Small intestine (tissue), 7 donors: ENCODE data around the gene EMD. TPM values are rescaled to one million over a fixed set of nuclear protein-coding genes. Genes with fewer than 3 reads are reported as not detected.

ENCODE experiments used
- DNase-seq, 2 donors: peaks; one replicate each; pipeline versions ENCODE4 v3.0.0 to v3.0.0-alpha.2; 2013
- FAIRE-seq: peaks from 2 replicates; lab custom pipeline; 2012; peaks lifted over from hg19 to GRCh38; lab: Jason Lieb, UNC
- H3K27ac ChIP-seq, 3 donors: one replicate each; pipeline ENCODE4 v1.5.1; 2013; ENCODE audit warnings: low read length in 2 of 3, mild to moderate bottlenecking in 2 of 3, control low read depth in 1 of 3, inconsistent platforms in 1 of 3, low read depth in 1 of 3, moderate library complexity in 1 of 3
- H3K27me3 ChIP-seq, 3 donors: one replicate each; pipeline ENCODE4 v1.6.1; 2013; ENCODE audit warnings: low read length in 3 of 3, inconsistent platforms in 1 of 3; ENCODE audit not compliant: control insufficient read depth in 3 of 3, insufficient read depth in 3 of 3
- H3K36me3 ChIP-seq, 3 donors: one replicate each; pipeline ENCODE4 v1.6.1; 2013; ENCODE audit warnings: low read length in 3 of 3, inconsistent platforms in 1 of 3, low read depth in 1 of 3, mild to moderate bottlenecking in 1 of 3, moderate library complexity in 1 of 3; ENCODE audit not compliant: control insufficient read depth in 3 of 3, insufficient read depth in 2 of 3
- H3K4me1 ChIP-seq, 3 donors: one replicate each; pipeline ENCODE4 v1.6.1; 2013; ENCODE audit warnings: low read length in 2 of 3, inconsistent platforms in 1 of 3, low read depth in 1 of 3, mild to moderate bottlenecking in 1 of 3, moderate library complexity in 1 of 3; ENCODE audit not compliant: control insufficient read depth in 3 of 3, insufficient read depth in 2 of 3
- H3K4me3 ChIP-seq, 3 donors: one replicate each; pipeline ENCODE4 v1.5.1; 2013; ENCODE audit warnings: low read length in 3 of 3, control low read depth in 1 of 3, inconsistent platforms in 1 of 3, low read depth in 1 of 3, mild to moderate bottlenecking in 1 of 3, moderate library complexity in 1 of 3
- H3K9me3 ChIP-seq, 2 donors: one replicate each; pipeline ENCODE4 v1.6.1; 2013; ENCODE audit warnings: low read depth in 1 of 2, low read length in 1 of 2; ENCODE audit not compliant: control insufficient read depth in 2 of 2, insufficient read depth in 1 of 2
- WGBS, 3 donors: extraction: QIAGEN DNeasy Blood & Tissue Kit; methylation state at CpG; one replicate each; pipeline ENCODE4 v1.1.7; 2013; 5-methylcytosine and 5-hydroxymethylcytosine counted together
- polyA plus RNA-seq, 4 donors: library from polyadenylated mRNA; stranded (reverse) in 3 of 4; unstranded in 1 of 4; fragments of 200-250 nt in 3 of 4; fragments of 120-200 nt in 1 of 4; gene quantifications; one replicate each; pipeline versions ENCODE4 v1.2.1 to v1.2.3, GENCODE V29; 2013
- donor health status: healthy with polysubstance abuse.
- donor health status: control.
- donor health status: control.
- donor health status: Bipolar disorder and iron deficiency.
- donor health status: healthy.

Gene EMD
- polyA plus RNA-seq, 4 donors, result 37.6 to 82.3 (median 55.6) TPM

- DNase-seq, result no peak
- peaks cover 0 to 11% (median 0%) of the 10 kb centered on the region in 3 donors for H3K4me1 ChIP-seq
- FAIRE-seq, result no peak
- WGBS, 3 donors, result 85 to 92% (median 92%) methylated on average over 4 of the region's 4 CpGs
- no peak overlapping the region for H3K27ac ChIP-seq
- no peaks in the 10 kb centered on the region for H3K9me3 ChIP-seq
- H3K4me3 ChIP-seq, result no peak overlapping the region
- H3K27me3 ChIP-seq, result no peaks in the 10 kb centered on the region
- peaks cover 0 to 46% (median 3%) of the 10 kb centered on the region in 3 donors for H3K36me3 ChIP-seq
Observed at GRCh38 chrX:154403858-154404257, 24.8 kb downstream of the EMD start.

GRCh38 chrX:154404625-154405192 lies 25.6 kb downstream of the EMD start:
- no peak overlapping the region for H3K4me3 ChIP-seq
- FAIRE-seq, result no peak
- 91 to 96% (median 95%) methylated on average over 14 to 16 of the region's 16 CpGs for WGBS, 3 donors
- H3K4me1 ChIP-seq, result peaks cover 0 to 17% (median 0%) of the 10 kb centered on the region in 3 donors
- DNase-seq, result no peak
- H3K9me3 ChIP-seq, result no peaks in the 10 kb centered on the region
- no peaks in the 10 kb centered on the region for H3K27me3 ChIP-seq
- H3K36me3 ChIP-seq, result peaks cover 0 to 38% (median 3%) of the 10 kb centered on the region in 3 donors
- no peak overlapping the region for H3K27ac ChIP-seq

GRCh38 chrX:154408659-154409221 lies 29.6 kb downstream of the EMD start:
- Histone ChIP-seq H3K9me3 (no peaks in the 10 kb centered on the region), H3K4me1 (peaks cover 0 to 20% (median 0%) of the 10 kb centered on the region in 3 donors), H3K4me3 (peak overlapping the region in 2 of 3 donors; percentile 43 to 45), H3K27me3 (no peaks in the 10 kb centered on the region), H3K36me3 (peaks cover 0 to 14% (median 0%) of the 10 kb centered on the region in 3 donors), H3K27ac (peak overlapping the region; percentile 53 to 93 (median 84))
- WGBS, 3 donors, result 40 to 65% (median 57%) methylated on average over 4 to 10 of the region's 10 CpGs
- FAIRE-seq (no peak), DNase-seq (no peak)

- Histone ChIP-seq H3K27me3 (no peaks in the 10 kb centered on the region), H3K4me1 (peaks cover 0 to 20% (median 0%) of the 10 kb centered on the region in 3 donors), H3K36me3 (peaks cover 0 to 18% (median 0%) of the 10 kb centered on the region in 3 donors), H3K4me3 (peak within 1 kb of the TSS in 2 of 3 donors; percentile 43 to 45), H3K27ac (peak within 1 kb of the TSS; percentile 76 to 93 (median 84)), H3K9me3 (no peaks in the 10 kb centered on the region)
- 27 to 51% (median 33%) methylated on average over 19 to 26 of the region's 26 CpGs for WGBS, 3 donors
- no peak for FAIRE-seq
- DNase-seq, result peak; percentile 82 to 86
Observed at GRCh38 chrX:154409222-154409871, 30.3 kb downstream of the EMD start, which contains the start of gene DNASE1L1. DNASE1L1 (minus strand) TSS chrX:154409254; CDS start chrX:154405568, 3,686 bp downstream.

GRCh38 chrX:154411981-154412340 lies 32.9 kb downstream of the EMD start:
- Histone ChIP-seq H3K27ac (peak overlapping the region; percentile 80 to 93 (median 86)), H3K4me3 (peak overlapping the region; percentile 61 to 70 (median 62)), H3K27me3 (no peaks in the 10 kb centered on the region), H3K4me1 (peaks cover 0 to 20% (median 0%) of the 10 kb centered on the region in 3 donors), H3K36me3 (peaks cover 0 to 14% (median 0%) of the 10 kb centered on the region in 3 donors), H3K9me3 (no peaks in the 10 kb centered on the region)
- DNase-seq (peak; percentile 64 to 74), FAIRE-seq (no peak)
- 1 to 34% (median 5%) methylated on average over 15 to 29 of the region's 29 CpGs for WGBS, 3 donors

- peaks cover 0 to 17% (median 0%) of the 10 kb centered on the region in 3 donors for H3K36me3 ChIP-seq
- no peak for FAIRE-seq
- 13 to 41% (median 17%) methylated on average over 3 to 4 of the region's 4 CpGs for WGBS, 3 donors
- peak overlapping the region in 2 of 3 donors; percentile 61 to 62 for H3K4me3 ChIP-seq
- peak overlapping the region; percentile 58 to 93 (median 86) for H3K27ac ChIP-seq
- H3K27me3 ChIP-seq, result no peaks in the 10 kb centered on the region
- H3K9me3 ChIP-seq, result no peaks in the 10 kb centered on the region
- H3K4me1 ChIP-seq, result peaks cover 0 to 20% (median 0%) of the 10 kb centered on the region in 3 donors
- DNase-seq, result no peak
Observed at GRCh38 chrX:154412468-154412867, 33.4 kb downstream of the EMD start.

GRCh38 chrX:154413142-154413541 lies 34.0 kb downstream of the EMD start:
- Histone ChIP-seq H3K4me3 (no peak overlapping the region), H3K4me1 (peaks cover 0 to 20% (median 0%) of the 10 kb centered on the region in 3 donors), H3K27ac (peak overlapping the region in 1 of 3 donors; percentile 86), H3K27me3 (no peaks in the 10 kb centered on the region), H3K9me3 (no peaks in the 10 kb centered on the region), H3K36me3 (peaks cover 0 to 17% (median 0%) of the 10 kb centered on the region in 3 donors)
- FAIRE-seq (no peak), DNase-seq (no peak)
- 70 to 83% (median 76%) methylated on average over 2 to 8 of the region's 8 CpGs for WGBS, 3 donors

GRCh38 chrX:154417157-154417556 lies 38.1 kb downstream of the EMD start:
- FAIRE-seq, result no peak
- peaks cover 0 to 6% (median 0%) of the 10 kb centered on the region in 3 donors for H3K4me1 ChIP-seq
- 76 to 86% (median 83%) methylated on average over 7 of the region's 7 CpGs for WGBS, 3 donors

More at GRCh38 chrX:154417157-154417556, 38.1 kb downstream of the EMD start:
- Histone ChIP-seq H3K4me3 (no peak overlapping the region), H3K27ac (no peak overlapping the region), H3K36me3 (peaks cover 0 to 40% (median 0%) of the 10 kb centered on the region in 3 donors), H3K27me3 (no peaks in the 10 kb centered on the region), H3K9me3 (no peaks in the 10 kb centered on the region)
- no peak for DNase-seq
